ENCODE data around the gene ZNF366.
A peak's percentile ranks its signal among the peaks of the same experiment; 100 is the strongest.

ZNF366 gene

GRCh38 chr5:72507231-72507906, at the start of gene ZNF366:
Gene ZNF366, minus strand, starts transcription at chr5:72507410. Its CDS starts 45,914 bp downstream, at chr5:72461496.
- no peak for DNase-seq (ENCODE audit: low spot score)

- no peak for DNase-seq (ENCODE audit: low spot score)
Observed at GRCh38 chr5:72556351-72557166, 49.3 kb upstream of the ZNF366 start.

DNA sequence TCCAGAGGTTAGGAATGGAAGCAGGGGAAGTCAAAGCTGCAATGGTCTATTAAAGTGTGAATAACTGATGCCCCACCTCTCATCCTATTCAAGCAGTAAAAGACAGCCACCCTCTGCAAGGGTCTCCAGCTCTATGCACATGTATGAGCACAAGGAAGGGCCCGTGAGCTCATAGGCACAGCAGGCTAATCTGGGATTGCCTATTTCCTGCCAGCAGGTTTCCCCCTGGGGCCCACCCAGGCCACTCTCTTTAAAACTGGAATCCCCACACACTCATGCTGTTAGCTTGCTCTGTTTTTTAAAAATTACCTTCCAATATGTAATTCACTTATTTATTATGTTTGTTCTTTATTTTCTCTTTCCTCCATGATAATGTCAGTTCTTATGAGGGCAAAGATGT, 48.7 kb upstream of the ZNF366 start:
- no peak for DNase-seq (ENCODE audit: low spot score)

DNA sequence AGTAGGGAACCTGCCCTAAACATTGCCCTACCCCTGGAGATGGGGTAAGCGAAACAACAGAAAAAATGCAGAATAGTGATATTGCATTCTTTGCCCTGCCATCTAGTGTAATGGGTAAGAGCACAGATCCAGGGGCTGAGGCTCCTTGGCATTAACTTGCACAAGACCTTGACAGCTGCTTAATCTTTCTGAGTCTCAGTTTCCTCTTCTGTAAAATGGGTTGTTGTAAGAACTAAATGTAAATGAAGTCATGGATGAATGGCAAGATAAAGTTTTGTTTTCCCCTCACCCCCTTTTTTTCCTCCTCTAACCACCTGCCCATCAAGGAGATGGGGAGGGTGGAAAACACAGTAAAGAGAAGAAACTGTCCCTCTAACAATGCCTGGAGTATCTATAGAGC, 47.7 kb upstream of the ZNF366 start:
- DNase-seq (ENCODE audit: low spot score), result no peak

DNA sequence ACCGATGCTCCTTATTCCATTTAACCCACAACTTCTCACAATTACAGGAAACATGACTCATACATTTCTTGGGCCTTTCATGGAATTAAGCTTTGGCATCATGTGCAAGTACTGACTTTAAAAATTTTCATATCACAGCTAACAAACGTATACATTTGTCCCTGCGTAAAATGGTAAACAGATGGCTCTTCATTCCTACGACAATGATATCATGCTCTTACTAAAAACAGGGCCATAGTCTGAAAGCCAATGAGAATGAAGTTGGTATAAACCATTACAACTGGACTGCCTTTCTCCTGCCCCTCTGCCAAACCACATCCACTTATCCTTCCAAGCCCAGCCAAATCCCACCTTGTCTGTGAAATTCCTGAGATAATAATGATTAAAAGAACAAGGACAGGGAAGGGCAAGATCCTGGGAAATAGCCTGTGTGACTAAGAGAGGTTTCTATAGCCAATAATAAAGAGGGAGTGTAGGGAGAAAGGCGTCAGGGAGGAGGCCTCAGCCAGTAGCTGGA, 44.9 kb upstream of the ZNF366 start:
- DNase-seq (ENCODE audit: low spot score), result peak; percentile 8

- no peak for DNase-seq (ENCODE audit: low spot score)
Observed at GRCh38 chr5:72550595-72550994, 43.4 kb upstream of the ZNF366 start.

GRCh38 chr5:72543811-72544210, 36.6 kb upstream of the ZNF366 start:
- DNase-seq (ENCODE audit: low spot score), result no peak

- no peak for DNase-seq (ENCODE audit: low spot score)
Observed at GRCh38 chr5:72543365-72543764, 36.2 kb upstream of the ZNF366 start.

DNA sequence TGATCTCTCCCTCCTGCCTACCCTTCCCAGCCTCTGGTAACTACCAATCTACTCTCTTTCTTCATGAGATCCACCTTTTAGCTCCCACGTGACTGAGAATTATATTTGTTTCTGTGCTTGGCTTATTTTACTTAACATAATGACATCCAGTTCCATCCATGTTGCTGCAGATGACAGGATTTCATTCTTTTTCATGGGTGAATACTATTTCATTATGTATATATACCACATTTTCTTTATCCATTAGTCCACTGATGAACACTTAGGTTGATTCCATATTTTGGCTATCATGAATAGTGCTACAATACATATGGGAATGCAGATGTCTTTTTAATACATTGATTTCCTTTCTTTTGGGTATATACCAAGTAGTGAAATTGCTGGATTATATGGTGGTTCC, 35.5 kb upstream of the ZNF366 start:
- DNase-seq (ENCODE audit: low spot score), result no peak

GRCh38 chr5:72541501-72542225, 34.5 kb upstream of the ZNF366 start:
- no peak for DNase-seq (ENCODE audit: low spot score)

DNA sequence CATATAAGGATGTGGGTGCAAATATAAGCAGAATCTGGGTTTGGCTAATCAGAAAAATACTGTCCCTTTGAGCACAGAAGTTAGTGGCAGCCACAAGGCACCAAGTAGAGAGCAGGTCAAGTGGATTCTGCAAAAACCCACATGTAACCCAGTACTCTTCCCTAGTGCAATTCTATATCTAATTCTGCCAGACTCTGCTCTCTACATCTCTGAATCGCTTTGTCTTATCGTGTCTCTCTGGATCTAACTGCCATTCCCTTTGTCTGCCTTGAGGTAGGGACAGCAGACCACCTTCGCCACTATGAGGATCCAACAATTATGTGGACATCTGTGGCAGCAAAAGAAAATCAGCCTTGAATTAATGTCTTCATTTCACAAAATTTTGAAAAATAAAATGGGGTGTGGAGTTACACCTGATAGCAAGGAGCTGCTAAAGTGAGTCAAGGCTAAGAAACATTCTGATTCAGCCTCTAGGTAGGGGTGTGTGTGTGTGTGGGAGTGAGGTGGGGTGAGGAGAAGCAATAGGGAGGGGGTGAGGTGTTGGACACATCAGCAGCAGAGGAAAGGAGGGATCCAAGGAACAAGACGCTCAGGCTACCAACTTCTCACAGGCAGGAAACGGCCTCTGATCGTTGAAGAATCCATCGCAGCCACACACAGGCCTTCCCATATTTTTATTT, 33.7 kb upstream of the ZNF366 start:
- DNase-seq (ENCODE audit: low spot score), result no peak

DNA sequence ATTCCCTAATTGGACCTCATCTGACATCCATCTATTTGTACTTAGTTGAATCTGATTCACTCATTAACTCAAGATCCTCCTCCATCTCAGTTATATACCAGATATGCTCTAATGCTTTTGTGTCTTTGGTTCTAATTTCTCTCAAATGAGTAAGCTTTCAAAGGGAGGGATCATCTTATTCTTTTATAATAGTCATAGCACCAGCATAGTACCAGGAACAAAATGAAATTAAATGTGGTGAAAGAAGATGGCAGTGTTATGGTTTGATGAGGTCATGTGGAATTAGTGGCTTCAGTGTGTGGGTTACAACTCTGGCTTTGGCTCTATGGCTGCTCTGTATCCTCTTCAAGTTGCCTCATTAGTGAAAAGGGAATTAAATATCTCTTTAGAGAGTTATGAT, 32.5 kb upstream of the ZNF366 start:
- no peak for DNase-seq (ENCODE audit: low spot score)

GRCh38 chr5:72539038-72539437, 31.8 kb upstream of the ZNF366 start:
- DNase-seq (ENCODE audit: low spot score), result no peak

DNA sequence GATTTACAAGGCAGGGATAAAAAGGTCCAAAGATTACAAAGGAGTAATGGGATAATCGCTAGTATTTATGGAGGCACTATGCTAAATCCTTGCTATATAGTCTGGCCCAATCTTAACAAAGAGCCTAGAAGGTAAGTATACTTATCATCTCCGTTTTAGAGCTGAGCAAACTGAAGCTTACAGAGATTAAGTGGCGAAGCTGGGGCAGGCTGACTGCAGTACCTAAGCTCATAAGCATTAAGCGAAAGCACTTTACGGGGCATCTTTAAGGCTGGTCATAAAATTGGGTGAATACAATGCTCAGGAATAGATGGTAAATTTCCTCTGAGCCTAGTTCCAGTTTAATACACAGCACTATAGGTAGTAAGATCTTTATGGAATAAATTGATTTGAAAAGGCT, 30.0 kb upstream of the ZNF366 start:
- DNase-seq (ENCODE audit: low spot score), result no peak

- no peak for DNase-seq (ENCODE audit: low spot score)
Observed at GRCh38 chr5:72531496-72532190, 24.4 kb upstream of the ZNF366 start.

DNA sequence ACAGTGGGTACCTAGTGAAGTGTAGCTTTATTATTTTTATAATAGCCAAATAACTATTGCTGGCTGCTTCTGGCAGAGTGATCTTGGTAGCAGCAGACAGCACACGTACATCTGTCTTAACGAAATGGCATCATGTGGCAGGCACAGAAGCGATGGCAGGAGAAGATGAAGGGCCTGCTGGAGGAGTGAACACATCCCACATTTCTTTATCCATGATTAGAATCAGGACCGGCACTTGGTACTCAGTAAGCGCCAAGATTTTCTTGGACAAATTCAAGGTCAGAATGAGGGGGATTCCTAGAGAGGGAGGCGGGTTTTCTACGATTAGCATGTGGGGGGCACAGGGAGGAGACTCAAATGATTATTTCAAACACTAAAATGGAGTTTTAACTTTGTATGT, 23.0 kb upstream of the ZNF366 start:
- no peak for DNase-seq (ENCODE audit: low spot score)

GRCh38 chr5:72529383-72529782, 22.2 kb upstream of the ZNF366 start:
- DNase-seq (ENCODE audit: low spot score), result no peak

DNA sequence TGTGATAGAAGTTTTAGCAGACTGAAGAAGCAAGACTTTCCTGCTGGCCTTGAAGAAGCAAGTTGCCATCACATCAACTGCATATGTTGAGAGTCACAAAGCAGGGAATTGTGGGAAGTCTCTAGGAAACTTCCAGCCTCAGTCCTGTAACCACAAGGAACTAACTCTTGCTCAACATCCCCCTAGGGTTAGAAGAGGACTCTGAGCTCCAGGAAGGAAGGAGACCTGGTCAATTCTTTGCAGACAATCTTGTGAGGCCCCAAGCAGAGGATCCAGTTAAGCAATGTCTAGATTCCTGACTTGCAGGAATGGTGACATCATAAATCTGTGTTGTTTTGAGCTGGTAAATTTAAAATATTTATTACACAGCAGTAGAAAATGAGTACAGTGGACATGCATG, 18.6 kb upstream of the ZNF366 start:
- DNase-seq (ENCODE audit: low spot score), result no peak

- peak; percentile 70 for DNase-seq (ENCODE audit: low spot score)
Observed at GRCh38 chr5:72523960-72524582, 16.9 kb upstream of the ZNF366 start.

GRCh38 chr5:72522607-72523006, 15.4 kb upstream of the ZNF366 start:
- no peak for DNase-seq (ENCODE audit: low spot score)

- no peak for DNase-seq (ENCODE audit: low spot score)
Observed at GRCh38 chr5:72519111-72519510, 11.9 kb upstream of the ZNF366 start.

Data from LoVo (cell line).